GM21825 (cell line): ENCODE data around the gene FABP6.
"Not testable (repeated sequence)": the region's sequence is repeated elsewhere in the genome, so short reads cannot be mapped to it uniquely, and the experiment has no call there.

Experiments used
- ATAC-seq: cut with Tn5 transposase; IDR thresholded peaks from one replicate; pipeline ENCODE4 v1.9.1; 2021; ENCODE audit warnings: mild to moderate bottlenecking, moderate library complexity; ENCODE audit not compliant: unreplicated experiment

The FABP6 gene

GRCh38 chr5:160229190-160229742, at the start of gene FABP6:
Gene FABP6 (plus strand): TSS chr5:160229506. CDS start chr5:160229558, 52 bp downstream.
- no peak for ATAC-seq

GRCh38 chr5:160180931-160181330, 48.4 kb upstream of the FABP6 start:
- no peak for ATAC-seq

- ATAC-seq = no peak
Observed at GRCh38 chr5:160181965-160182622, 47.2 kb upstream of the FABP6 start.

DNA sequence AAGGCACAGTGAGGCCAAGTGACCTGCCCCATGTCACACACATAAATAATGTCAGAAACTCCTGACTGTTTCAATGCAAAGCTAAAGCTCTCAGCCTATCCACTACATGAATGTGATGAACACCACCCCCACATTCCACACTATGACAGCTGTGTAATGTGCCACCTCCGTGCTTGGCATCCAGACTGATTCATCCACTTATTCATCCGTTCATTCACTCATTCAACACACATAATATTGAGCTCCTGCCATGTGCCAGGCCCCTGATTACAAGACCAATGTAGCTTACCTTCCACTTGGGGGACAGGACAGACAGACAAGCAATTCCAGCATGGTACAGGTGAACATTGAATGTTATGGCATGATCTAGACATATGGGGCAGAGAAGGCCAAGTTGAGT, 46.2 kb upstream of the FABP6 start:
- ATAC-seq = no peak

DNA sequence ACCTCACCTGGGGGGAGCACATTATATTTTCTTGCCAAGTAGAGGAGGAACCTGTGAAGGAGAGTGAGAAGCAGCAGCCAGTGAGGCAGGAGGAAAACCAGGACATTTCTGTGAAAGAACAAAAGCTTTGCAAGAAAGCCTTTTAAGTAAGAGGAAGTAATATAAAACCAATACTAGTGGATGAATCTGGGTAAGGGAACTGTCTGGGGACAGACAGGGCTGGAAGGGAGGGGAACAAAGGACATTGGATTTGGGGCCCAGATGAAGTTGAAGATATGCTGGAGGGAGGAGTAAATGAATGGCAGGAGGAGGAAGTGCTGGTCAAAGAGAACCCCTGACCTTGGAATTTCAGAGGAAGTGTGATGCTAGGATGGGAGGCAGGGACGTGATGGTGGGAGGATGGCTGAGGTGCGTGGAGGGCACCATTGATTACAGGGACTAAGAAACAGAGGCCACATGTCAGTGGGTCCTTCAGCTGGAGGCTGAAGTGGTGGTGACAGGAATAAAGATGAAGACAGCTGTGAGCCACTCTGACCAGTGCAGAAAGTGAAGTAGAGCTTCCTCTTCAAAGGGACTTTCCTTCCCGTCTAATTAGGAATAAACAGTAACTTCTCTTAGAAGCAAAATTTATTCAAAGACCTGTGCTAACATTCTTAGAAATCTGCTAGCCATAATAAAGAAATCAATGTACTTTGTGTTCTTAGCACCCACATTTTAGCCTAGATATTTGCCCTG, 43.5 kb upstream of the FABP6 start:
- ATAC-seq = no peak

DNA sequence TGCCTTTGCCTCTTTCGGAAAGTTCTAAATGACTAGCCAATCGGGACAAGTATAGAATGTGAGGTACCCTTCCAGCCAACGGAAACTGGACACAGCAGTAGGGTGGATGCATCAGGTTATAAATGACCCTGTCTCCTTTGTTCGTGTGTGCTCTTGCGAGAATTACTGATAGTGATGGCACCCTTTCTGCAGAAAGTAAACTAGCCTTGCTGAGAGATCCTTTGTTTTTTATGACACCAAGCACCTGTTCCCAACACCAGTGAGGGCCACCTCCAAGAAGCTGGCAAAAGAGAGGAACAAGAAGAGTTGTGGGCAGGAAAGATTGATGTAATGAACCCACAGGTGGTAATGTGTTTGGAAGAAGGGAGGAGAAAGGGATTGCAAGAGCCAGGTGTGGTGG, 42.8 kb upstream of the FABP6 start:
- ATAC-seq = no peak

DNA sequence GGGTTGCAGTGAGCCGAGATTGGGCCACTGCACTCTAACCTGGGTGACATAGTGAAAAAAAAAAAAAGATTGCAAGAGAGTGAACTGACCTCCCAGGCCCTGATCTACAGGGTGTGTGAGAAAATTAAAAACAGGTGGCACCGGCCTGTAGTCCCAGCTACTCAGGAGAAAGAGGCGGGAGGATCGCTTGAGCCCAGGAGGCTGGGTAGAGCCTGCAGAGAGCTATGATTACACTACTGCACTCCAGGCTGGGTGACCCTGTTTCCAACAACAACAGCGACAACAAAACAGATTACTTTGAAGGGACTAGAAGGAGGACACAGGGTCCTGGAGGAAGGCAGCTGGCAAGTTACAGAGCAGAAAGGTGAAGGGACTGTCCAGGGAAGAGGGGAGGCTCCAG, 42.2 kb upstream of the FABP6 start:
- no peak for ATAC-seq

DNA sequence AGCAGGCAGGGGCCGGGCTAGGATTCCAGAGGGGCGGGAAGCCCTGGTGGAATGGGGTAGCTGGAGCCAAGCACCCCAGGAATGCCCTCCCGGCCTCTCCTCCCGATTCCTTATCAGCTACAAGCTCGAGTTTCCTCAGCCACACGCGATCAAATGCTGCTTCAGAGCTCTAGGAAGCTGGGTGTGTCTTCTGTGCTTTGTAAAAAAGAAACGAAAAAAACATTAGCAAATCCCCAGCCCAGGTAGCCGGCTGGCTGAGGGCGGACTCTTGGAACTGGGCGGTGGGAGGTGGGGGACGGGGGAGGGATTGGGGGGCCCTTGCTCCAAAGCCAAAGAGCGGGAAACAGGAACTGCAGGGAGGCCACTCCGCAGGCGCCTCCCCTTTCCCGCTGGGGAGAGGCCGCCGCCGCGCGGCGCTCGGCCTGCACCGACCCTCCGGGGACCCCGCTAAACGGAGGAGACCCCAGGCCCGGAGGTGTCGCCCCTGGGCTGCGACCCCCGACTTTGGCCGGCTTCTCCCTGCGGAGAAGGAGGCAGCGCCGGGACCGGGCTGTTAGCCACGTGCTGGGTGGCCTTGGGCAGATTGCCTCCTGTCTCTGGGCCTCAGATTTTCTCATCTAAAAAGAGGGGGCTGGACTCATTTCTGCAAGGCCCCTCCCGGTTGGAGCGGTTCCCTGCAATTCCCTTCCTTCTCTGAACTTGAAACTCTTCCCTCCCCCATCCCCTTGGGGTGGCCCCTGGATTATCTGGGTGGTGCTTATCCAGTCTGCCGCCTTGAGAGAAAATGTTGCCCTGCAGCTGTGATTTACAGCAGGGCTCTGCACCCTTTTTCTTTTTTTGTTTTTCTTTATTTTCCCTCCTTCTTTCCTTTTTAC, 40.9 kb upstream of the FABP6 start:
- no peak for ATAC-seq

GRCh38 chr5:160192424-160192823, 36.9 kb upstream of the FABP6 start:
- no peak for ATAC-seq

- not testable (repeated sequence) for ATAC-seq
Observed at GRCh38 chr5:160193076-160193475, 36.2 kb upstream of the FABP6 start.

- not testable (repeated sequence) for ATAC-seq
Observed at GRCh38 chr5:160193790-160194189, 35.5 kb upstream of the FABP6 start.

- no peak for ATAC-seq
Observed at GRCh38 chr5:160197341-160198144, 31.8 kb upstream of the FABP6 start.

- ATAC-seq = no peak
Observed at GRCh38 chr5:160198146-160198545, 31.2 kb upstream of the FABP6 start.

DNA sequence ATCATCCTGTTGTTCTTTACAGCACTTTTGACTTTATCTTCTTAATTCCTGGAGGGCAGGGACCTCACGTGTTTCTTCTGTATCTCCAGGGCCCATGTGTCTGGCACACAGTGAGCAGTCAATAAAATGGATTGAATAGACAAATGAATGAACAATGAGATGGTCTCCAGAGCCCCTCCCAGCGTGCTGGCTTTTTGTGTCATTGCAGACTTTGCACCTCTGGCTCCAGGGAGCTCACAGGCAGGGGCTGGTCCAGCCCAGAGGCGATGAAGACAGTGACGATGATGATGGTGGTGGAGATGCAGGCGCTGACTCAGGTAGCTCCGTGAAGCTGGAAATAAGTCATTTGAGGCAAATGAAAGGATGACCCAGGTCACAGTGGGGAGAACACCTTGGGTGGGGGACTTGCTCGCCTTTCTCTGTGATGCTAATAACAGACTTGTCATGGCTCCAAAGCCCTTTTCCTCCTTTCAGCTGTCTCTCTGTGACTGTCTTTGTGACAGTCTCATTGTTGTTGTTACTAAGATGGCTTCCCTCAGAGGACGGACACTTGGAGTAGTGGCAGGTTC, 30.4 kb upstream of the FABP6 start:
- ATAC-seq = peak; percentile 17

DNA sequence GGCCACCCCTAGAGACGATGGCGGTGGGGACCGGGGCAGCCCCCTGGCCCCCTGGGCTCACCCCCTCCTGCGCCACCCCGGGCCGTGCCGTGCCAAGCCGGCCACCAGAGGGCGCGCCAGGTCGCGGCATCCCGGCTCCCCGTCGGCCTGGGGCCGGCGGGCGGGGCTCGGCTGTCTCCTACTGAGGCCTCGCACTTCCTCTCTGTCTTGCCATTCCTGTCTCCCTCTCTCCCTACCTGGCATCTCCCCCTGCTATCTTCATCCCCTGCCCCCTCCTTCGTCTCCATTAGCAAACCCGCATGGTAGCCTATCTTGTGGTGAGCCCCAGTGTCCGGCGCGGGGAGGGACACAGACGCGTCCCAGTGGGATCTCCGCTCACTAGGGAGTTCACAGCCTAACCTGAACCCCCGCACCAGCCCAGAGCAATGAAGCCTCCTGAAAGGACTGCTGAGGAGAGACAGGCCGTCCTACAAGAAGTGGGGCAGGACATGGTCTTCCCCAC, 29.8 kb upstream of the FABP6 start:
- ATAC-seq = peak; percentile 98

DNA sequence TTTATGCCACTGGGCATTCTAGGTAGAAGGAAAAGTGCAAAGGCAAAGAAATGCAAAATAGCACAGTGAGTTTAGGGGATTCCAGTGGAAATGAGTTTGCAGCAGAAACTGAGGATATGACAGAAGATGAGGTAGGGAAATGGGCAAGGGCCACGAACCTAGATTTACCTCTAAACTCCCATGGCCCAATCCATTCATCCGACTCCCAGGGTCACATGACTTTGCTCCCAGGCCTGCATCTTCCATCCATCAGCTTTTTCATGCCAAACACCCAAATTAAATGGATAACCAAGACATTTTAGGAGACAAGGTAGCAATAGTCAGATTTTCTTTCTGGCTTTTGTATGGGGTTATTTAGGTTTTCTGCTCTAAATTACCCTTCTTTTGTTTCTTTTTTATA, 22.2 kb upstream of the FABP6 start:
- no peak for ATAC-seq

DNA sequence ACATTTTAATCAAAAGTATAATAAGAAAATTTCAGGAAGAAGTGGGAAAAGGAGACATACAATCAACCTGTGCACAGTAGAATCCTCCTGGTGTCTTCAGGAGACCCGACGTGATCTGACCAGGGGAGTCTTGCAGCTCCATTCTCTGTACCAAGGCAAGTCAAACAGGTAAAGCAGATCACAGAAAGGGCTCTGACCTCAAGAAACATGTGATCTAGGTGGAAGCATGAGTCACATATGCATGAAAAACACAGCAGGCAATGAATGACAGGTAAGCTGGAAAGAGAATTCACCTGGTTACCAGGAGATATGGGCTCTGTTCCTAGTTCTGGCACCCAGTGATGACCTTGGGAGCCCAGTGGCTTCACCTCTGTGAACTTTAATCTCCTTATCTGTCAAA, 19.4 kb upstream of the FABP6 start:
- no peak for ATAC-seq

DNA sequence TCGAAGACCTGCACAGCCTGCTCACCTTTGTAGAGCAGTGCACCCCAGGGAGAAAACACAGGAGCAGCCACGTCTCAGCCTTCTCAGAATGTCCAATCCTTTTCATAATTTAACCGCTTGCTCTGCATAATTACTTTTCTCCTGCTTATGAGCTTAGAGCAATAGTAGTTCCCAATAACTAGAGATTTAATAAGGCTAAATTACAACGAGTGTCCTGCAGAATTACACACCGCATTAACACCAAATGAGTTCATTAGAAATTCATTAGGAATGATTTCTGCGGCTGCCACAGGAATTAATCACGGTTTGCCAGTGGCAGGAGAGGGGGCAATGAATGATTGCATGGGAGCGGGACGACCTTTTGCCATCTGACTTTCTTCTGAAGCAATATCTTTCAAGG, 18.7 kb upstream of the FABP6 start:
- no peak for ATAC-seq

DNA sequence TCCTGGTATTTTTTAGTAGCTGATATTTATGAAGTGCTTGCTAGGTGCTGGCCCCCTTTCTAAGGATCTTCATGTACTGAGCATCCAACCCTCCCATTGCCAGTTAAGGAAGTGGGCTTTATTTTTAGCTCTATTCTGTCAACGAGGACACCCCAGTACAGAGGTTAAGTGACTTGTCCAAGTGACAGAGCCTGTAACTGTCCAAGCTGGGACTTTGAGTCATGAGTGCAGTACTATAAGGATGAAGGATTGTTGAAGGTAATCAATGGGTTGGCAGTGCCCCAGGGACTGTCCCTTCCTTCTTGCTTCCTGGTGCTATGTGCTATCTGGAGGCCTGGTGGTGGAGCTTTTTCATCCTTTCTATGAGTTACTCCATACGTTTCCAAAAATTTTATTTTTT, 18.0 kb upstream of the FABP6 start:
- ATAC-seq = no peak

DNA sequence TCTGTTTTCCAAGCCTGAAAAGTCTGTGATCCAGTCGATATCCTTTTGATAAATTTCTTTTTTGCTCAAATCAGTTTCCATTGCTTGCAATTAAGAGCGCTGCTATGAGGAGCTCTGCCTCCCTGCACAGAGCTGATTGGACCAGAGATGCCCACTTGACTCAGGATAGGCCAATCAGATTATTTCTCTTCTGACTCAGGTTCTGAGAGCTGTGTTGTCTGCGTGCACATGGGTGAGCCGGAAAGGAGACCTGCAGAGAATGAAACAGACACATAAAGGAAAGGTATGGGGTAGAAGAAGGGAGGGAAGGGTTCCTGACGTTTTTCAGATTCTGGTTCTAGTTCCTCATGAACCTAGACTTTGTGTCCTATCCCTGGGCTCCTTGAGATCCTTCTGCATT, 15.8 kb upstream of the FABP6 start:
- ATAC-seq = no peak
